ENCODE data around the gene EDEM3.

EDEM3 gene

DNA sequence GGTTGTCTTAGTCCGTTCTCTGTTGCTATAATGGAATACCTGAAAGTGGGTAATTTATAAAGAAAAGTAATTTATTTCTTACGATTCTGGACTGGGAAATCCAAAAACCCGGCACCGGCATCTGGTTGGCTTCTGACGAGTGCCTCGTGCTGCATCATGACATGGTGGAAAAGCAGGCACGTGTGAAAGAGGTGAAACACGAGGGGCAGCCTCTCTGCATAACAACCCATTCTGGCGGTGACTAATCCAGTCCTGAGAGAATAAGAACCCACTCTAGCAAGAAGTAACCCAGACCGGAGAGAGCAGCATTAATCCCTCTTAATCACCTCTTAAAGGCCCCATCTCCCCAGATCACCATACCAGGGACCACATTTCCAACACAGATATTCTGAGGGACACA lies 2.7 kb upstream of the EDEM3 start:
- no peak for DNase-seq
- Histone ChIP-seq H3K27me3 (ENCODE audit: insufficient read depth, low read length) (no peaks in the 10 kb centered on the region), H3K27ac (ENCODE audit: low read depth, low read length) (no peak overlapping the region), H4K12ac (ENCODE audit: low read depth, low read length) (no peak overlapping the region), H3K4ac (ENCODE audit: low read depth, low read length) (no peak overlapping the region), H2AK5ac (ENCODE audit: low read length) (no peak overlapping the region), H3K23ac (ENCODE audit: low read length) (no peak overlapping the region), H3K9ac (ENCODE audit: low read length) (no peak overlapping the region), H3K4me3 (ENCODE audit: low read depth, low read length) (no peak overlapping the region), H3K36me3 (ENCODE audit: control insufficient read depth in 1 of 2, insufficient read depth in 2 of 2, low read length in 2 of 2) (no peaks in the 10 kb centered on the region), H3K9me3 (ENCODE audit: insufficient read depth, low read depth, low read length) (no peaks in the 10 kb centered on the region), H3K4me1 (ENCODE audit: control insufficient read depth in 1 of 2, insufficient read depth in 2 of 2, low read length in 2 of 2) (no peaks in the 10 kb centered on the region), H2BK120ac (ENCODE audit: insufficient read depth, low read length, poor library complexity) (no peak overlapping the region), H3K79me2 (ENCODE audit: control insufficient read depth, insufficient read depth, low read length, poor library complexity) (peaks cover 3% of the 10 kb centered on the region), H4K8ac (ENCODE audit: low read depth, low read length) (no peak overlapping the region), H3K14ac (ENCODE audit: low read length) (no peak overlapping the region), H2BK5ac (ENCODE audit: low read depth, low read length, poor library complexity) (no peak overlapping the region), H3K4me2 (ENCODE audit: low read length) (no peak overlapping the region), H3K18ac (ENCODE audit: low read length) (no peak overlapping the region), H2BK12ac (ENCODE audit: low read length) (no peak overlapping the region), H4K91ac (ENCODE audit: low read depth, low read length) (no peak overlapping the region), H3K79me1 (ENCODE audit: low read length) (peaks cover 4% of the 10 kb centered on the region), H2AFZ (ENCODE audit: insufficient read depth, low read length, poor library complexity) (no peak overlapping the region)
- no CpG with 5 or more reads among the region's 10 CpGs for WGBS (ENCODE audit: extremely low coverage, insufficient coverage, insufficient read length)

DNA sequence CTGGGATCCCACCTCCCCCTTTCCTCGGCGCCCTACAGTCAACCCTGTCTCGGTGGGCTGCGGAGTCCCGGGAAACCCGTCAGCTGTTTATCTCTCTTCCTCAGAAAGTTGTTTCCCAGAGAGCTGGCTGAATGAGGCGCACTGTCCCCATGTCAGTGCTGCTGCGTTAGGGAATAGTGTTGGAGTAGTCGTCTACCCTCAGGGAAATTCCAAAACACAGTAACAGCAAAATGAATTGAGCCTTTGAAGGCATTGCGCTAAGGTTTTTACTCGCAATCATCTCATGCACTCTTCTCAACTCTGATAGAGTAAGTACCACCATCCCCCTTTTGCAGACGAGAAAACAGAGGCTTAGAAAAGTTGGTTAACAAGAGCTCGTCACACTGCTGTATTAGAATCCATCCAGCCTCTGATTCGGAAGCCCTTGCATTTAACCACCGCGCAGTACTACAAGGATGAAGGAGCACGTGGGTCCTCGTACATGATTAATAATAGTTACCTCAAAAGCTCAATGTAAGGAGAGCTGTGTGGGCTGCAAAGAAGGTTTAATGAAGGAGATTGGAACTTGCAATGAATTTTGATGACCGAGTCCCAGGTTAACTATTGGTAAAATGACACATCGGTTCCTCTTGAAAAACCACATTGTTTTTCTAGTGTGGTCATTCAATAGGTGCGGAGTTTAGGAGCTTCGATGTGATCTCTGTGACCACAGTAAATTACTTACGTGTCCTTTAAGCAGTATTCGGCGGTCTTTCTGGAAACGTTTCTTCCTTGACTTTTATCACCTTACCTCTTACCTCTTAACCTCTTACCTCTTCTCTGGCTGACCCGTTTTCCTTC lies 788 bp upstream of the EDEM3 start:
- H3K4ac ChIP-seq (ENCODE audit: low read depth, low read length): no peak overlapping the region
- H3K36me3 ChIP-seq (ENCODE audit: control insufficient read depth in 1 of 2, insufficient read depth in 2 of 2, low read length in 2 of 2): no peaks in the 10 kb centered on the region
- H3K27me3 ChIP-seq (ENCODE audit: insufficient read depth, low read length): no peaks in the 10 kb centered on the region
- H2BK5ac ChIP-seq (ENCODE audit: low read depth, low read length, poor library complexity): no peak overlapping the region
- peaks cover 4% of the 10 kb centered on the region for H3K79me1 ChIP-seq (ENCODE audit: low read length)
- no peaks in the 10 kb centered on the region for H3K4me1 ChIP-seq (ENCODE audit: control insufficient read depth in 1 of 2, insufficient read depth in 2 of 2, low read length in 2 of 2)
- WGBS (ENCODE audit: extremely low coverage, insufficient coverage, insufficient read length): no CpG with 5 or more reads among the region's 27 CpGs
- no peak overlapping the region for H4K12ac ChIP-seq (ENCODE audit: low read depth, low read length)
- peak overlapping the region; percentile 35 for H3K27ac ChIP-seq (ENCODE audit: low read depth, low read length)
- peak overlapping the region; percentile 30 for H3K9ac ChIP-seq (ENCODE audit: low read length)
- H3K4me3 ChIP-seq (ENCODE audit: low read depth, low read length): peak overlapping the region; percentile 71
- DNase-seq: peak; percentile 36 to 86
- no peak overlapping the region for H3K23ac ChIP-seq (ENCODE audit: low read length)
- no peak overlapping the region for H2AK5ac ChIP-seq (ENCODE audit: low read length)
- peak overlapping the region; percentile 74 for H3K4me2 ChIP-seq (ENCODE audit: low read length)
- H3K14ac ChIP-seq (ENCODE audit: low read length): no peak overlapping the region
- H4K91ac ChIP-seq (ENCODE audit: low read depth, low read length): no peak overlapping the region
- H3K9me3 ChIP-seq (ENCODE audit: insufficient read depth, low read depth, low read length): no peaks in the 10 kb centered on the region
- peak overlapping the region; percentile 48 for H2AFZ ChIP-seq (ENCODE audit: insufficient read depth, low read length, poor library complexity)
- H3K79me2 ChIP-seq (ENCODE audit: control insufficient read depth, insufficient read depth, low read length, poor library complexity): peaks cover 3% of the 10 kb centered on the region
- no peak overlapping the region for H2BK12ac ChIP-seq (ENCODE audit: low read length)
- H4K8ac ChIP-seq (ENCODE audit: low read depth, low read length): peak overlapping the region; percentile 42
- H3K18ac ChIP-seq (ENCODE audit: low read length): no peak overlapping the region
- H2BK120ac ChIP-seq (ENCODE audit: insufficient read depth, low read length, poor library complexity): no peak overlapping the region

DNA sequence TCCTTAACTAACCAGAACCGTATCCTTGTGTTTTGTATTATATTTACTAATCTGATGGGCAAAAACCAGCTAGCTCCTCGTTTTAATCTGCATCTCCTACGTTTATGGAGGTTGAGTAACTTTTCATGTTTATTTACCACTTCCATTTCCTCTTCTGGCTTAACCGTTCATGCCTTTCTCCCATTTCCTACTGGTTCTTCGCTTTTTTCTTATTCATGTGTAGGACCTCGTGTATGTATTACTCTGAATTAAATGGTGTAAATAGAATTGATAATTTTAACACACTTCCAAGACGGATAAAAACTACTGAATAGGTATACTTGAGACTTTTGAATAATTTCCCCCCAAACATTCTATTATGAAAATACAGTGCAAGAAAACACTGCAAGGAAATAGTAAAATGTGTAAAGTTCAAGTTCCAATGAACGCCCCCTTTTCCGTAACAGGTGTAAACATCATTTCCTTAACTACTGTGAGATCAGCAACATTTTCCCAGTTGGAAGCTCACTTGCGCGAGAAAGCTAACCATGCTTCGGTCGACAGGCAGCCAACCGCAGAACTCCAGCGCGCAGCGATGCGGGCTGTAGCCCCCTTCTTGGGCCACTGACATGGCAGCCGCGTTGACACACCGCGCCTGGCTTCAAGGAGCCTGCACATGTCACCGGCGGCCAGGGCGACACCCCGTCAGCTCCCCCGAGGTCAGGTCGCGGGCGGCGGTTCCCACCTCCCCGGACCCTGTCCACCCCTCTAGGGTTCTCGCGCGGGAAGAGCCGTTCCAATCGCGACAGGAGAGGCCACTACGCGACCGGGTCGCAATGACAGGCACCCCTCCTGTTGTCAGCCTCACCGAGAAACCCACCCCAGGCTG lies 816 bp downstream of the EDEM3 start:
- H3K36me3 ChIP-seq (ENCODE audit: control insufficient read depth in 1 of 2, insufficient read depth in 2 of 2, low read length in 2 of 2): no peaks in the 10 kb centered on the region
- peak overlapping the region; percentile 74 for H3K18ac ChIP-seq (ENCODE audit: low read length)
- WGBS (ENCODE audit: extremely low coverage, insufficient coverage, insufficient read length): no CpG with 5 or more reads among the region's 43 CpGs

DNA sequence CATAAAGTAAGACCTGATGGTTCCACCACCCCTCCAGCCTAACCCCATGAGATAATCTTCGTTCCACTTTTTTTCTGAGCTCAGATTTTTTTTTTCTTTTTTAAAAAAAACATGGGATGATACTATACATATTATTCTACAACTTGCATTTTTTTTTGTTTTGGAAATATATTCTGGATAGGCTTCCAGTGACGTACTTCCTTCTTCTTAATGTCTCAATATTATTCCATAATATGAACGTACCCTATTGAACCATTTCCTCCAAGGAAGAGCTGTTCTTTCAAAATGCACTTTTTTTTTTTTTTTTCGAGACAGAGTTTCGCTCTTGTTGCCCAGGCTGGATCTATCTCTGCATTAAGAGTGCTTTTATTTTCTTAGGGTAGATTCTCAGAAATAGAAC lies 1.5 kb downstream of the EDEM3 start:
- Histone ChIP-seq H3K14ac (ENCODE audit: low read length) (no peak overlapping the region), H4K12ac (ENCODE audit: low read depth, low read length) (no peak overlapping the region), H3K4me2 (ENCODE audit: low read length) (no peak overlapping the region), H2AK5ac (ENCODE audit: low read length) (no peak overlapping the region), H4K8ac (ENCODE audit: low read depth, low read length) (no peak overlapping the region), H2BK5ac (ENCODE audit: low read depth, low read length, poor library complexity) (no peak overlapping the region), H3K4me1 (ENCODE audit: control insufficient read depth in 1 of 2, insufficient read depth in 2 of 2, low read length in 2 of 2) (no peaks in the 10 kb centered on the region), H3K9ac (ENCODE audit: low read length) (no peak overlapping the region), H3K9me3 (ENCODE audit: insufficient read depth, low read depth, low read length) (no peaks in the 10 kb centered on the region), H3K4me3 (ENCODE audit: low read depth, low read length) (no peak overlapping the region), H2AFZ (ENCODE audit: insufficient read depth, low read length, poor library complexity) (no peak overlapping the region), H3K27ac (ENCODE audit: low read depth, low read length) (no peak overlapping the region), H4K91ac (ENCODE audit: low read depth, low read length) (no peak overlapping the region), H3K36me3 (ENCODE audit: control insufficient read depth in 1 of 2, insufficient read depth in 2 of 2, low read length in 2 of 2) (peaks cover 0 to 1% of the 10 kb centered on the region in 2 experiments), H3K4ac (ENCODE audit: low read depth, low read length) (no peak overlapping the region), H3K27me3 (ENCODE audit: insufficient read depth, low read length) (no peaks in the 10 kb centered on the region), H3K23ac (ENCODE audit: low read length) (no peak overlapping the region), H2BK120ac (ENCODE audit: insufficient read depth, low read length, poor library complexity) (no peak overlapping the region), H3K79me2 (ENCODE audit: control insufficient read depth, insufficient read depth, low read length, poor library complexity) (peaks cover 3% of the 10 kb centered on the region), H2BK12ac (ENCODE audit: low read length) (no peak overlapping the region), H3K79me1 (ENCODE audit: low read length) (peaks cover 4% of the 10 kb centered on the region), H3K18ac (ENCODE audit: low read length) (no peak overlapping the region)
- DNase-seq: no peak
- no CpG with 5 or more reads among the region's 5 CpGs for WGBS (ENCODE audit: extremely low coverage, insufficient coverage, insufficient read length)

More for the DNA sequence above, 816 bp downstream of the EDEM3 start:
- no peaks in the 10 kb centered on the region for H3K4me1 ChIP-seq (ENCODE audit: control insufficient read depth in 1 of 2, insufficient read depth in 2 of 2, low read length in 2 of 2)
- no peak overlapping the region for H3K4ac ChIP-seq (ENCODE audit: low read depth, low read length)
- peak overlapping the region; percentile 98 for H3K4me2 ChIP-seq (ENCODE audit: low read length)
- H2BK5ac ChIP-seq (ENCODE audit: low read depth, low read length, poor library complexity): peak overlapping the region; percentile 45
- no peak overlapping the region for H4K12ac ChIP-seq (ENCODE audit: low read depth, low read length)
- peak overlapping the region; percentile 81 for H2AFZ ChIP-seq (ENCODE audit: insufficient read depth, low read length, poor library complexity)
- H2AK5ac ChIP-seq (ENCODE audit: low read length): no peak overlapping the region
- H3K27ac ChIP-seq (ENCODE audit: low read depth, low read length): peak overlapping the region; percentile 80
- H4K91ac ChIP-seq (ENCODE audit: low read depth, low read length): no peak overlapping the region
- H3K9me3 ChIP-seq (ENCODE audit: insufficient read depth, low read depth, low read length): no peaks in the 10 kb centered on the region
- peak overlapping the region; percentile 56 for H2BK120ac ChIP-seq (ENCODE audit: insufficient read depth, low read length, poor library complexity)
- H3K79me1 ChIP-seq (ENCODE audit: low read length): peaks cover 4% of the 10 kb centered on the region
- peak overlapping the region; percentile 97 for H3K4me3 ChIP-seq (ENCODE audit: low read depth, low read length)
- no peaks in the 10 kb centered on the region for H3K27me3 ChIP-seq (ENCODE audit: insufficient read depth, low read length)
- H3K79me2 ChIP-seq (ENCODE audit: control insufficient read depth, insufficient read depth, low read length, poor library complexity): peaks cover 3% of the 10 kb centered on the region
- H3K23ac ChIP-seq (ENCODE audit: low read length): no peak overlapping the region
- peak; percentile 25 to 51 for DNase-seq
- peak overlapping the region; percentile 79 for H3K9ac ChIP-seq (ENCODE audit: low read length)
- H2BK12ac ChIP-seq (ENCODE audit: low read length): no peak overlapping the region
- peak overlapping the region; percentile 95 for H4K8ac ChIP-seq (ENCODE audit: low read depth, low read length)
- H3K14ac ChIP-seq (ENCODE audit: low read length): peak overlapping the region; percentile 65
